Gastrocnemius medialis (tissue), 4 donors: Measurements from ENCODE around the gene ZMAT3.

Source experiments
- POLR2A ChIP-seq, 2 donors: fragments of 450-650 bp; IDR thresholded peaks; one replicate each; pipeline ENCODE4 v1.6.1; 2017; ENCODE audit warnings: antibody characterized with exemption in 2 of 2, mild to moderate bottlenecking in 2 of 2, moderate library complexity in 2 of 2
- TF ChIP-seq, protein P1 (sequence below), 5 experiments: fragments of 450-650 bp in 3 of 5; fragments of 200-600 bp in 2 of 5; sonication (generic) in 2 of 5; IDR thresholded peaks in 4 of 5; conservative IDR thresholded peaks in 1 of 5; 1 replicate in 4 of 5; 2 replicates in 1 of 5; pipeline ENCODE4 v1.5.1; 2016 to 2019; ENCODE audit warnings: antibody characterized with exemption in 5 of 5, mild to moderate bottlenecking in 3 of 5, moderate library complexity in 3 of 5

DNA sequence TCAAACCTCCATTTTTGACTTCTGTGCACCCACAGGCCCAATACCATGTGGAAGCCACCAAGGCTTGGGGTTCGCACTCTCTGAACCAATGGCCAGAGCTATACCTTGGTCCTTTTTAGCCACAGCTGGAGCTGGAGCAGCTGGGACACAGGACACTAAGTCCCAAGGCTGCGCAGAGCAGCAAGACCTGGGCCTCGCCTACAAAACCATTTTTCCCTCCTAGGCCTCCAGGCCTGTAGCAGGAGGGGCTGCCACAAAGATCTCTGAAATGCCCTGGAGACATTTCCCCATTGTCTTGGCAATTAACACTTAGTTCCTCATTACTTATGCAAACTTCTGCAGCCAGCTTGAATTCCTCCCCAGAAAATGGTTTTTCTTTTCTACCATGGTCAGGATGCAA, 81.3 kb downstream of the ZMAT3 start:
- no peak for TF ChIP-seq POLR2A (IDR thresholded peaks at IDR 0.05)
- TF ChIP-seq, protein P1, sequence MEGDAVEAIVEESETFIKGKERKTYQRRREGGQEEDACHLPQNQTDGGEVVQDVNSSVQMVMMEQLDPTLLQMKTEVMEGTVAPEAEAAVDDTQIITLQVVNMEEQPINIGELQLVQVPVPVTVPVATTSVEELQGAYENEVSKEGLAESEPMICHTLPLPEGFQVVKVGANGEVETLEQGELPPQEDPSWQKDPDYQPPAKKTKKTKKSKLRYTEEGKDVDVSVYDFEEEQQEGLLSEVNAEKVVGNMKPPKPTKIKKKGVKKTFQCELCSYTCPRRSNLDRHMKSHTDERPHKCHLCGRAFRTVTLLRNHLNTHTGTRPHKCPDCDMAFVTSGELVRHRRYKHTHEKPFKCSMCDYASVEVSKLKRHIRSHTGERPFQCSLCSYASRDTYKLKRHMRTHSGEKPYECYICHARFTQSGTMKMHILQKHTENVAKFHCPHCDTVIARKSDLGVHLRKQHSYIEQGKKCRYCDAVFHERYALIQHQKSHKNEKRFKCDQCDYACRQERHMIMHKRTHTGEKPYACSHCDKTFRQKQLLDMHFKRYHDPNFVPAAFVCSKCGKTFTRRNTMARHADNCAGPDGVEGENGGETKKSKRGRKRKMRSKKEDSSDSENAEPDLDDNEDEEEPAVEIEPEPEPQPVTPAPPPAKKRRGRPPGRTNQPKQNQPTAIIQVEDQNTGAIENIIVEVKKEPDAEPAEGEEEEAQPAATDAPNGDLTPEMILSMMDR (IDR thresholded peaks at IDR 0.05 in 4 of 5, conservative IDR thresholded peaks at IDR 0.05 in 1 of 5), result no peak
